GM12878 (cell line): Measurements from ENCODE around the gene BRICD5.

ENCODE experiments used
- EP300 ChIP-seq, 2 experiments: fragments of 150-350 bp in 1 of 2; IDR thresholded peaks; 2 replicates each; pipeline ENCODE4 v1.6.1; 2011 to 2012; ENCODE audit warnings: low read depth in 2 of 2, low read length in 2 of 2, borderline replicate concordance in 1 of 2, improper control_type of control experiment in 1 of 2, inconsistent platforms in 1 of 2; ENCODE audit not compliant: control insufficient read depth in 1 of 2
- EZH2 ChIP-seq: IDR thresholded peaks from 2 replicates; pipeline ENCODE4 v1.6.1; 2012; ENCODE audit warnings: low read depth, mild to moderate bottlenecking, control low read depth, inconsistent platforms, low read length, borderline replicate concordance; ENCODE audit not compliant: control insufficient read depth

- TF ChIP-seq EZH2 (no peak), EP300 (IDR thresholded peaks at IDR 0.05; ENCODE audit: borderline replicate concordance in 1 of 2, control insufficient read depth in 1 of 2, low read depth in 2 of 2, low read length in 2 of 2) (no peak)
Observed at GRCh38 chr16:2231016-2231931, 20.6 kb upstream of the BRICD5 start.
